ENCODE data around the gene WWOX. TPM values are rescaled to one million over a fixed set of nuclear protein-coding genes. Genes with fewer than 3 reads are reported as not detected.

The WWOX gene
- total and polyA plus RNA-seq, 2 of the 8 experiments (the other 6 are each of a cell fraction or from before 2014, with no cell fraction given), result 5.4 to 16.7 TPM

DNA sequence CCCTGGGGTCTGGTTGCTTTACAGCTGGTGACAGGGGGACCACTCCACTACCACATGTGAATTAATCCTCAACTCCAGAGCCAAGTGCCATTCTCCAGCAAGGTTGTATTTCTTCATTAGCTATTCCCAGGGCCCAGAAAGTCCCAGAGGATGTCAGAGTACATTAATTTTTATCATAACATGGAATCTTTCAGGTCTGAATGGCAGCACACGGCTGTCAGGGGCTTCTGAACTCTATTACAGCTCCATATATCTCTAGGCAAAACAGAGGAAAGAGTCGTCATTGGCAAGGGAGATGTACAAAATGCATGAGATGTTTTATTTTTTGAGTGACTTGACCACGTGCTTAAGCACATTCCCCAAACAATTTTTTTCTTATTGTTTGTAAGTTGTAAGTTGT, 303.4 kb downstream of the WWOX start:
- no peaks in the 10 kb centered on the region for H3K36me3 ChIP-seq (ENCODE audit: control insufficient read depth in 2 of 4, insufficient read depth in 4 of 4, low read length in 3 of 4)
- H4K20me1 ChIP-seq (replicated peaks in 1 of 2; ENCODE audit: control insufficient read depth in 1 of 2, insufficient read depth in 2 of 2, low read length in 2 of 2), result no peaks in the 10 kb centered on the region
- no peak overlapping the region for H3K4me3 ChIP-seq (ENCODE audit: extremely low read depth in 1 of 4, insufficient read depth in 2 of 4, low read depth in 3 of 4, low read length in 4 of 4)
- no peak overlapping the region for H3K14ac ChIP-seq (ENCODE audit: insufficient read length)
- H3K4ac ChIP-seq (replicated peaks; ENCODE audit: insufficient read length, low read depth, low read length), result no peak overlapping the region
- no peak for DNase-seq (ENCODE audit: low read depth in 1 of 2, low spot score in 2 of 2)
- no peak overlapping the region for H3K56ac ChIP-seq (replicated peaks; ENCODE audit: insufficient read length, low read depth, low read length)
- no peak overlapping the region for H2BK5ac ChIP-seq (ENCODE audit: low read depth, low read length)
- no peak overlapping the region for H3K4me2 ChIP-seq (ENCODE audit: insufficient read depth in 1 of 2, low read depth in 2 of 2, low read length in 2 of 2)
- no peaks in the 10 kb centered on the region for H3K9me3 ChIP-seq (ENCODE audit: insufficient read depth in 2 of 2, low read depth in 1 of 2, low read length in 1 of 2)
- no peak overlapping the region for H2BK12ac ChIP-seq (ENCODE audit: low read depth, low read length)
- H2BK15ac ChIP-seq (ENCODE audit: low read length), result no peak overlapping the region
- H3K4me1 ChIP-seq (replicated peaks in 1 of 4; ENCODE audit: control insufficient read depth in 3 of 4, insufficient read depth in 4 of 4, low read length in 3 of 4), result no peaks in the 10 kb centered on the region; a peak in 1 of 7 replicates
- no peaks in the 10 kb centered on the region for H3K79me1 ChIP-seq (ENCODE audit: low read depth, low read length)
- H4K8ac ChIP-seq (ENCODE audit: extremely low read depth, insufficient read depth, low read length), result no peak overlapping the region
- no peaks in the 10 kb centered on the region for H3K79me2 ChIP-seq (ENCODE audit: control insufficient read depth in 1 of 2, insufficient read depth in 2 of 2, low read length in 2 of 2)
- no peak for TF ChIP-seq SP4 (IDR thresholded peaks at IDR 0.05; ENCODE audit: low read length)
- TF ChIP-seq BRCA1 (IDR thresholded peaks at IDR 0.05; ENCODE audit: low read depth, low read length), result no peak
- TF ChIP-seq TAF7 (optimal IDR thresholded peaks at IDR 0.05; ENCODE audit: borderline replicate concordance, low read depth, low read length), result no peak
- TF ChIP-seq TEAD4 (IDR thresholded peaks at IDR 0.05; ENCODE audit: low read depth, low read length), result no peak
- no peak for TF ChIP-seq JUND (IDR thresholded peaks at IDR 0.05; ENCODE audit: low read length)
- TF ChIP-seq POU5F1 (IDR thresholded peaks at IDR 0.05; ENCODE audit: low read depth, low read length), result no peak
- TF ChIP-seq, protein P1, sequence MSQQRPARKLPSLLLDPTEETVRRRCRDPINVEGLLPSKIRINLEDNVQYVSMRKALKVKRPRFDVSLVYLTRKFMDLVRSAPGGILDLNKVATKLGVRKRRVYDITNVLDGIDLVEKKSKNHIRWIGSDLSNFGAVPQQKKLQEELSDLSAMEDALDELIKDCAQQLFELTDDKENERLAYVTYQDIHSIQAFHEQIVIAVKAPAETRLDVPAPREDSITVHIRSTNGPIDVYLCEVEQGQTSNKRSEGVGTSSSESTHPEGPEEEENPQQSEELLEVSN (IDR thresholded peaks at IDR 0.05), result no peak
- TF ChIP-seq HDAC6 (IDR thresholded peaks at IDR 0.05; ENCODE audit: low read depth, low read length), result no peak
- no peak overlapping the region for H2AFZ ChIP-seq (ENCODE audit: low read length)
- no peak overlapping the region for H3K18ac ChIP-seq (ENCODE audit: extremely low read depth, low read length)
- no peak overlapping the region for H3K9ac ChIP-seq (replicated peaks in 1 of 4; ENCODE audit: extremely low read depth in 1 of 4, low read depth in 3 of 4, low read length in 3 of 4)
- no peaks in the 10 kb centered on the region; the same call in 1 of the 2 replicates for H3K23me2 ChIP-seq (ENCODE audit: low read depth, low read length)
- no peak overlapping the region for H2AK5ac ChIP-seq (ENCODE audit: low read depth, low read length)
- no peak overlapping the region for H3K23ac ChIP-seq (ENCODE audit: insufficient read length)
- no peak overlapping the region for H2BK120ac ChIP-seq (replicated peaks; ENCODE audit: low read depth, low read length)
- ChIA-PET CTCF (ENCODE audit: partially characterized antibody) (no interaction called here), POLR2A (ENCODE audit: partially characterized antibody) (no interaction called here)
- H2BK20ac ChIP-seq (ENCODE audit: low read length), result no peak overlapping the region
- no peak overlapping the region for H4K5ac ChIP-seq (ENCODE audit: insufficient read length, low read depth, low read length)
- H4K91ac ChIP-seq (replicated peaks; ENCODE audit: insufficient read length, low read length), result no peak overlapping the region
- no peaks in the 10 kb centered on the region for H3K27me3 ChIP-seq (replicated peaks in 1 of 4; ENCODE audit: control insufficient read depth in 3 of 4, extremely low read depth in 1 of 4, insufficient read depth in 3 of 4, low read length in 3 of 4)
- no peak for FAIRE-seq
- WGBS, 2 experiments (ENCODE audit: extremely low coverage in 1 of 2, insufficient coverage in 1 of 2, insufficient read length in 1 of 2, insufficient replicate concordance in 2 of 2, low coverage in 1 of 2, low lambda C conversion rate in 2 of 2, missing lambda C conversion rate in 1 of 2), result 95% methylated on average over 3 of the region's 3 CpGs; no CpG with 5 or more reads in 1 of the 2 experiments
- H3K27ac ChIP-seq (ENCODE audit: low read depth, low read length), result no peak overlapping the region

Data from H1 (cell line).